ENCODE measurements around the gene TSPAN13.
A peak's percentile ranks its signal among the peaks of the same experiment; 100 is the strongest.

The TSPAN13 gene

DNA sequence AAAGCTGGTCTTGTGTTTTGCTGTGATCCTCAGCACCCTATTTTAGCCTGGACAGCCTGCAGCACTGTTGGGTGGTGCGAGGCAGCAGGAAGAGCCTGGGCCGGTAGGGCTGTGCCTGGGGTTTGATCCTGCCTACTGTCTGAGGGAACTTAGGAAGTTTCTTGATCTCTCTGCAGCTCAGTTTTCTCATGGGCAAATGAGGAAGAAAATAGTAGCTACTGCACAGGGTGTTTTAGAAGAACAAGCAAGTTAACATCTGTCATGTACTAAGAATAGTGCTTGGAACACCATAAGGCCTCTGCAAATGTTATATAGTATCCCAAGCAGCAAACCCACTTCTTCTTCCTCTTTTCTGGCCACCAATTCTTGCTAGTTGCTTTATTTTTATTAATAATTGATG lies 63.3 kb downstream of the TSPAN13 start:
- ChIA-PET CTCF (interaction anchor here (1.5 to 2.3 kb wide), 2 partner anchors 11 to 15 kb away, joined by 3 to 17 read pairs; no protein-coding TSS in a partner anchor), POLR2A (interaction anchor here (0.8 kb wide), 1 partner anchor 9 kb away, joined by 3 read pairs; no protein-coding TSS in a partner anchor)
- H3K27ac ChIP-seq (ENCODE audit: insufficient read depth in 1 of 2, low read depth in 1 of 2, low read length in 2 of 2, poor library complexity in 1 of 2, severe bottlenecking in 2 of 2), result no peak overlapping the region
- H3K9me3 ChIP-seq (ENCODE audit: control extremely low read depth in 1 of 5, control insufficient read depth in 4 of 5, insufficient read depth in 2 of 5, low read depth in 1 of 5, low read length in 4 of 5), result no peaks in the 10 kb centered on the region
- peaks cover 11 to 45% (median 14%) of the 10 kb centered on the region in 4 experiments for H3K4me1 ChIP-seq (ENCODE audit: control extremely low read depth in 1 of 4, control insufficient read depth in 4 of 4, insufficient read depth in 4 of 4, low read length in 3 of 4)
- H3K36me3 ChIP-seq (ENCODE audit: control insufficient read depth in 4 of 4, insufficient read depth in 4 of 4, low read length in 3 of 4), result no peaks in the 10 kb centered on the region
- DNase-seq, result peak; percentile 10 to 71 (median 59)
- no peaks in the 10 kb centered on the region for H3K27me3 ChIP-seq (replicated peaks in 2 of 5; ENCODE audit: control insufficient read depth in 4 of 5, insufficient read depth in 5 of 5, low read length in 4 of 5)
- peak overlapping the region in 2 of 7 experiments; percentile 2 to 7 for H3K4me3 ChIP-seq (ENCODE audit: control insufficient read depth in 1 of 7, extremely low read depth in 1 of 7, insufficient read depth in 4 of 7, low read depth in 2 of 7, low read length in 6 of 7)
- 13% methylated on average over 2 of the region's 2 CpGs for WGBS (ENCODE audit: insufficient coverage)

DNA sequence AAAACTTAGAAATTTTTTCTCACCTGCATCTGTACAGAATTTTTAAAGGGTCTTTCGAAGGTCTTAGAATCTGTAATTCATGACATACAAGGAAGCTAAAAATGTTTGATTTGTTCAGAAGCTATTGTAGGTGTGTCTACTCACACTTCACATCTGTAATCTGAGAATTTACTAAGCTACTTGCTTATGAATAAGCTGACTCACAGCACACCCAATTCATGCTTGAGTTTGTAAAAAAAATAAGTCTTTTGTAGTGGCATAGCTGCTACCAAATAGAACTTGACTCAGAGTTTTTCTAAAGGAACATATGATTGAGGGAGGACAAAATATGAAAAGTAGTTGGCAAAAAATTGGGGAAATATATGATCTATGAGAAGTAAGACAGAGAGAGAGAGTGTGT lies 64.0 kb downstream of the TSPAN13 start:
- no CpG with 5 or more reads among the region's 1 CpG for WGBS (ENCODE audit: insufficient coverage)
- POLR2A ChIA-PET, result no interaction called here
- CTCF ChIA-PET, result interaction anchor here (0.9 to 2.3 kb wide), 2 partner anchors 16 to 19 kb away, joined by 3 to 17 read pairs; no protein-coding TSS in a partner anchor

DNA sequence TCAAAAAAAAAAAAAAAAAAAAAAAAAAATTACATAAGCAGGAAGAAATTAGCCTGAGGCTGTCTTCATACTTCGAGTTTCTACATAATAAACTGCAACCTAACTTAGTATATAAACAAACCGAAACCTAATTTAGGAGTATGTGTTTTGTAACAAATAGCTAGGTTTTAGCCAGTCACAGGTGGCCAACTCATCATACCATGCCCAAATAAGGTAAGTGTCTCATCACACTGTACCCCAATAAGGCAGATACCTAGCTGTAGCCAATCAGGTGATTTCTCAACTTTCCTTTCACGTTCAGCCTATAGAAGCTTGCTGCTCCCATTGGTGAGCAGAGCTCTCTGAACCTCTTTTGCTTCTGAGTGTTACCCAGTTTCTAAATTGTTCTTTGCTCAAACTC lies 65.2 kb downstream of the TSPAN13 start:
- no peak overlapping the region for H3K27ac ChIP-seq (ENCODE audit: insufficient read depth in 1 of 2, low read depth in 1 of 2, low read length in 2 of 2, poor library complexity in 1 of 2, severe bottlenecking in 2 of 2)
- WGBS (ENCODE audit: insufficient coverage), result 100% methylated on average over 1 of the region's 3 CpGs
- no peaks in the 10 kb centered on the region for H3K9me3 ChIP-seq (ENCODE audit: control extremely low read depth in 1 of 5, control insufficient read depth in 4 of 5, insufficient read depth in 2 of 5, low read depth in 1 of 5, low read length in 4 of 5)
- H3K27me3 ChIP-seq (replicated peaks in 2 of 5; ENCODE audit: control insufficient read depth in 4 of 5, insufficient read depth in 5 of 5, low read length in 4 of 5), result no peaks in the 10 kb centered on the region
- no peaks in the 10 kb centered on the region for H3K36me3 ChIP-seq (ENCODE audit: control insufficient read depth in 4 of 4, insufficient read depth in 4 of 4, low read length in 3 of 4)
- peaks cover 11 to 34% (median 14%) of the 10 kb centered on the region in 4 experiments for H3K4me1 ChIP-seq (ENCODE audit: control extremely low read depth in 1 of 4, control insufficient read depth in 4 of 4, insufficient read depth in 4 of 4, low read length in 3 of 4)
- CTCF ChIA-PET, result no interaction called here
- no peak for DNase-seq
- no peak overlapping the region for H3K4me3 ChIP-seq (ENCODE audit: control insufficient read depth in 1 of 7, extremely low read depth in 1 of 7, insufficient read depth in 4 of 7, low read depth in 2 of 7, low read length in 6 of 7)
- POLR2A ChIA-PET, result interaction anchor here (0.6 kb wide), 1 partner anchor 48 kb away, joined by 3 read pairs; no protein-coding TSS in a partner anchor

More for the DNA sequence above, 64.0 kb downstream of the TSPAN13 start:
- Histone ChIP-seq H3K27ac (ENCODE audit: insufficient read depth in 1 of 2, low read depth in 1 of 2, low read length in 2 of 2, poor library complexity in 1 of 2, severe bottlenecking in 2 of 2) (no peak overlapping the region), H3K4me3 (ENCODE audit: control insufficient read depth in 1 of 7, extremely low read depth in 1 of 7, insufficient read depth in 4 of 7, low read depth in 2 of 7, low read length in 6 of 7) (no peak overlapping the region), H3K4me1 (ENCODE audit: control extremely low read depth in 1 of 4, control insufficient read depth in 4 of 4, insufficient read depth in 4 of 4, low read length in 3 of 4) (peaks cover 11 to 42% (median 14%) of the 10 kb centered on the region in 4 experiments), H3K9me3 (ENCODE audit: control extremely low read depth in 1 of 5, control insufficient read depth in 4 of 5, insufficient read depth in 2 of 5, low read depth in 1 of 5, low read length in 4 of 5) (no peaks in the 10 kb centered on the region), H3K36me3 (ENCODE audit: control insufficient read depth in 4 of 4, insufficient read depth in 4 of 4, low read length in 3 of 4) (no peaks in the 10 kb centered on the region), H3K27me3 (replicated peaks in 2 of 5; ENCODE audit: control insufficient read depth in 4 of 5, insufficient read depth in 5 of 5, low read length in 4 of 5) (no peaks in the 10 kb centered on the region)
- DNase-seq, result peak; percentile 14 to 67 (median 51)

DNA sequence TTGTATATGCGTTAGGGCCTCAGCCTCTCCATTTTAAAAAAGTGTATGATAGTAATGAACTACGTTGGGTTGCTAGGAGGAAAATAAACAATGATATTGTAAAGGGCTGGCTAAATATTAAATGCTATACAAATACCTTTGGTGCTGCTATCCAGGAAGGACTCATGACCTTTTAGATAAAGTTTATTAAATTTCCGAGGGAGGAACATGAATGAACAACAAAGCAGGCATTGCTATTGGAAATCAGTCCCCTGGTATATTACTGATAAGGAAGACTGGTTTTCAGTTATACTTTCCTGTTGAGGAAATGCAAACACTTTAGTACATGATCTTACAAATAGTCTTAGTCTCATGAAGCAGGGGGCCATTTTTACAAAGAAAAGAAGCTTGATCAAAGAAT lies 68.5 kb downstream of the TSPAN13 start:
- 100% methylated on average over 2 of the region's 3 CpGs for WGBS (ENCODE audit: insufficient coverage)
- CTCF ChIA-PET, result interaction anchor here (1.6 kb wide), 1 partner anchor 21 kb away, joined by 4 read pairs; no protein-coding TSS in a partner anchor

DNA sequence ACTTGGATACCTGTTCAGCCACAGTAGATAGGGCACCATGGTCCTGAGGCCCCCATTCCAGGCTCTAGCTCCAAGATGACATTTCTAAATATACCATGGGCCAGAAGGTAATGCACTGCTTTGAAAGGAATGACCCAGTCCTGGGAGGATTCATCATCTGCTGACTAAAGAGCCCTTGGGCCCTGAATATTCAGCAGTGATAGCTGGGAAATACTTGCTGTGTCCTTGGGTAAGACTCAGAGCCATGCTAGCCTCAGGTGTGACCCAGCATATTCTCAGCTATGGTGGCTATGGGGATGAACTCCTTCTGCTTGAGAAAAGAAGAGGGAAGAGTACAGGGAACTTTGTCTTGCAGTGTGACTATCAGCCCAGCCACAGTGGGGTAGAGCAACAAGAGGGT lies 72.5 kb downstream of the TSPAN13 start:
- POLR2A ChIA-PET, result interaction anchor here (0.9 kb wide), 1 partner anchor 9 kb away, joined by 3 read pairs; no protein-coding TSS in a partner anchor
- no peak for DNase-seq
- no peaks in the 10 kb centered on the region for H3K27me3 ChIP-seq (replicated peaks in 2 of 5; ENCODE audit: control insufficient read depth in 4 of 5, insufficient read depth in 5 of 5, low read length in 4 of 5)
- no peaks in the 10 kb centered on the region for H3K4me1 ChIP-seq (ENCODE audit: control extremely low read depth in 1 of 4, control insufficient read depth in 4 of 4, insufficient read depth in 4 of 4, low read length in 3 of 4)
- H3K4me3 ChIP-seq (ENCODE audit: control insufficient read depth in 1 of 7, extremely low read depth in 1 of 7, insufficient read depth in 4 of 7, low read depth in 2 of 7, low read length in 6 of 7), result no peak overlapping the region
- peaks cover 0 to 3% (median 0%) of the 10 kb centered on the region in 5 experiments for H3K9me3 ChIP-seq (ENCODE audit: control extremely low read depth in 1 of 5, control insufficient read depth in 4 of 5, insufficient read depth in 2 of 5, low read depth in 1 of 5, low read length in 4 of 5)
- H3K36me3 ChIP-seq (ENCODE audit: control insufficient read depth in 4 of 4, insufficient read depth in 4 of 4, low read length in 3 of 4), result no peaks in the 10 kb centered on the region
- CTCF ChIA-PET, result interaction anchor here (0.7 kb wide), 1 partner anchor 131 kb away, joined by 3 read pairs; no protein-coding TSS in a partner anchor
- no peak overlapping the region for H3K27ac ChIP-seq (ENCODE audit: insufficient read depth in 1 of 2, low read depth in 1 of 2, low read length in 2 of 2, poor library complexity in 1 of 2, severe bottlenecking in 2 of 2)

More for the DNA sequence above, 68.5 kb downstream of the TSPAN13 start:
- Histone ChIP-seq H3K4me1 (ENCODE audit: control extremely low read depth in 1 of 4, control insufficient read depth in 4 of 4, insufficient read depth in 4 of 4, low read length in 3 of 4) (peaks cover 0 to 14% (median 6%) of the 10 kb centered on the region in 4 experiments), H3K4me3 (ENCODE audit: control insufficient read depth in 1 of 7, extremely low read depth in 1 of 7, insufficient read depth in 4 of 7, low read depth in 2 of 7, low read length in 6 of 7) (no peak overlapping the region), H3K36me3 (ENCODE audit: control insufficient read depth in 4 of 4, insufficient read depth in 4 of 4, low read length in 3 of 4) (no peaks in the 10 kb centered on the region), H3K27ac (ENCODE audit: insufficient read depth in 1 of 2, low read depth in 1 of 2, low read length in 2 of 2, poor library complexity in 1 of 2, severe bottlenecking in 2 of 2) (no peak overlapping the region), H3K9me3 (ENCODE audit: control extremely low read depth in 1 of 5, control insufficient read depth in 4 of 5, insufficient read depth in 2 of 5, low read depth in 1 of 5, low read length in 4 of 5) (no peaks in the 10 kb centered on the region), H3K27me3 (replicated peaks in 2 of 5; ENCODE audit: control insufficient read depth in 4 of 5, insufficient read depth in 5 of 5, low read length in 4 of 5) (no peaks in the 10 kb centered on the region)
- POLR2A ChIA-PET, result no interaction called here
- DNase-seq, result no peak

DNA sequence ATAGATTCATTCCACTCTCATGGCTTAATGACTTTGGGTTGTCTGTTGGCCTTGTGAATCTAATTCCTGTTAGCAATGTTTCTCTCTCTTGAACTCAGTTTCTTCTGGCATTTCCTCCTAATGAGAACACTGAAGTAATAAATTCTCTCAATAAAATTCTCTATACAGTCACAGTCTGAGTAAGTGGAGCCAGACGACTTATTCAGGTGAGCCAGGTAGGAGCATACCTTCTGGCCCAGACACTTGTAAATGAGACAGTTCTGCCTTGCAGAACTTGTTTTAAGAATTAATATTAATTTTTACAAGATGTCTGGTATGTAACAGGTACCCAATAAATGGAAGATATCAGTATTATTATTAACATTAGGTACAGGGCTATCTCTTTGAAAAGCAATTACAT lies 79.8 kb downstream of the TSPAN13 start:
- POLR2A ChIA-PET, result no interaction called here
- WGBS (ENCODE audit: insufficient coverage), result no CpG with 5 or more reads among the region's 1 CpG
- no peak overlapping the region for H3K27ac ChIP-seq (ENCODE audit: insufficient read depth in 1 of 2, low read depth in 1 of 2, low read length in 2 of 2, poor library complexity in 1 of 2, severe bottlenecking in 2 of 2)
- H3K4me1 ChIP-seq (ENCODE audit: control extremely low read depth in 1 of 4, control insufficient read depth in 4 of 4, insufficient read depth in 4 of 4, low read length in 3 of 4), result no peaks in the 10 kb centered on the region
- no peak for DNase-seq
- no peaks in the 10 kb centered on the region for H3K27me3 ChIP-seq (replicated peaks in 2 of 5; ENCODE audit: control insufficient read depth in 4 of 5, insufficient read depth in 5 of 5, low read length in 4 of 5)
- CTCF ChIA-PET, result no interaction called here
- H3K36me3 ChIP-seq (ENCODE audit: control insufficient read depth in 4 of 4, insufficient read depth in 4 of 4, low read length in 3 of 4), result no peaks in the 10 kb centered on the region
- H3K9me3 ChIP-seq (ENCODE audit: control extremely low read depth in 1 of 5, control insufficient read depth in 4 of 5, insufficient read depth in 2 of 5, low read depth in 1 of 5, low read length in 4 of 5), result peaks cover 0 to 3% (median 0%) of the 10 kb centered on the region in 5 experiments
- H3K4me3 ChIP-seq (ENCODE audit: control insufficient read depth in 1 of 7, extremely low read depth in 1 of 7, insufficient read depth in 4 of 7, low read depth in 2 of 7, low read length in 6 of 7), result no peak overlapping the region
